Measurements from ENCODE around the gene PRPF8.
"Not testable (repeated sequence)": the region's sequence is repeated elsewhere in the genome, so short reads cannot be mapped to it uniquely, and the experiment has no call there.

DNA sequence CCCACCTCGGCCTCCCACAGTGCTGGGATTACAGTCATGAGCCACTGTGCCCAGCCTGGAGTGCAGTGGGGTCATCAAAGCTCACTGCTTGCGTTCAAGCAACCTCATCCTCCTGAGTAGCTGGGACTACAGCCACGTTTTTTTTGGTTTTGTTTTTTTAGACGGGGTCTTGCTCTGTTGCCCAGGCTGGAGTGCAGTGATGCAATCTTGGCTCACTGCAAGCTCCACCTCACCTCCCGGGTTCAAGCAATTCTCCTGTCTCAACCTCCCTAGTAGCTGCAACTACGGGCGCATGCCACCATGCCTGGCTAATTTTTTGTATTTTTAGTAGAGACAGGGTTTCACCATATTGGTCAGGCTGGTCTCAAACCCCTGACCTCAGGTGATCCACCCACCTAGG lies 31.9 kb downstream of the PRPF8 start:
- TF ChIP-seq, protein P1, sequence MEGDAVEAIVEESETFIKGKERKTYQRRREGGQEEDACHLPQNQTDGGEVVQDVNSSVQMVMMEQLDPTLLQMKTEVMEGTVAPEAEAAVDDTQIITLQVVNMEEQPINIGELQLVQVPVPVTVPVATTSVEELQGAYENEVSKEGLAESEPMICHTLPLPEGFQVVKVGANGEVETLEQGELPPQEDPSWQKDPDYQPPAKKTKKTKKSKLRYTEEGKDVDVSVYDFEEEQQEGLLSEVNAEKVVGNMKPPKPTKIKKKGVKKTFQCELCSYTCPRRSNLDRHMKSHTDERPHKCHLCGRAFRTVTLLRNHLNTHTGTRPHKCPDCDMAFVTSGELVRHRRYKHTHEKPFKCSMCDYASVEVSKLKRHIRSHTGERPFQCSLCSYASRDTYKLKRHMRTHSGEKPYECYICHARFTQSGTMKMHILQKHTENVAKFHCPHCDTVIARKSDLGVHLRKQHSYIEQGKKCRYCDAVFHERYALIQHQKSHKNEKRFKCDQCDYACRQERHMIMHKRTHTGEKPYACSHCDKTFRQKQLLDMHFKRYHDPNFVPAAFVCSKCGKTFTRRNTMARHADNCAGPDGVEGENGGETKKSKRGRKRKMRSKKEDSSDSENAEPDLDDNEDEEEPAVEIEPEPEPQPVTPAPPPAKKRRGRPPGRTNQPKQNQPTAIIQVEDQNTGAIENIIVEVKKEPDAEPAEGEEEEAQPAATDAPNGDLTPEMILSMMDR (IDR thresholded peaks at IDR 0.05) = not testable (repeated sequence)
- TF ChIP-seq EZH2 (IDR thresholded peaks at IDR 0.05; ENCODE audit: borderline replicate concordance, insufficient read depth, low read depth, low read length, poor library complexity, severe bottlenecking) = not testable (repeated sequence)

Data from B cell (primary cell).